K562 (cell line): ENCODE results near the gene TMTC2.

Source experiments
- EZH2 ChIP-seq: IDR thresholded peaks from 2 replicates; pipeline ENCODE4 v1.6.1; 2012; ENCODE audit warnings: low read depth, mild to moderate bottlenecking, inconsistent platforms, low read length, borderline replicate concordance
- SPI1 ChIP-seq: IDR thresholded peaks from 2 replicates; pipeline ENCODE4 v1.6.1; 2011; ENCODE audit warnings: low read depth, low read length, control low read depth, borderline replicate concordance
- USF2 ChIP-seq: sonication (generic); formaldehyde crosslinking; IDR thresholded peaks from 2 replicates; pipeline ENCODE4 v1.5.0; 2020; ENCODE audit warnings: missing genetic modification reagents
- TF ChIP-seq, protein P1 (sequence below): IDR thresholded peaks from 3 replicates; pipeline ENCODE4 v1.6.1; 2011; ENCODE audit warnings: borderline replicate concordance, mild to moderate bottlenecking; ENCODE audit not compliant: insufficient read length, insufficient read depth

- TF ChIP-seq USF2 (no peak), SPI1 (no peak), EZH2 (no peak)
- TF ChIP-seq, protein P1, sequence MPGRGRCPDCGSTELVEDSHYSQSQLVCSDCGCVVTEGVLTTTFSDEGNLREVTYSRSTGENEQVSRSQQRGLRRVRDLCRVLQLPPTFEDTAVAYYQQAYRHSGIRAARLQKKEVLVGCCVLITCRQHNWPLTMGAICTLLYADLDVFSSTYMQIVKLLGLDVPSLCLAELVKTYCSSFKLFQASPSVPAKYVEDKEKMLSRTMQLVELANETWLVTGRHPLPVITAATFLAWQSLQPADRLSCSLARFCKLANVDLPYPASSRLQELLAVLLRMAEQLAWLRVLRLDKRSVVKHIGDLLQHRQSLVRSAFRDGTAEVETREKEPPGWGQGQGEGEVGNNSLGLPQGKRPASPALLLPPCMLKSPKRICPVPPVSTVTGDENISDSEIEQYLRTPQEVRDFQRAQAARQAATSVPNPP, result no peak
These were observed 179.6 kb downstream of the TMTC2 start for GRCh38 chr12:82866227-82866775.
